GM13976 (cell line): ENCODE data around the gene DDOST.

Experiments
- DNase-seq: peaks from one replicate; pipeline ENCODE4 v3.0.0; 2012; ENCODE audit warnings: low spot score
- in situ Hi-C: fragments of 300-500 bp; cut with MboI; formaldehyde crosslinking; loops from one replicate; pipeline ENCODE4 v1.12.0; 2022; ENCODE audit warnings: low sequenced_read_pairs, mixed read lengths, inconsistent platforms; ENCODE audit not compliant: unreplicated experiment
- TF ChIP-seq, protein P1 (sequence below): IDR thresholded peaks from 2 replicates; pipeline ENCODE4 v1.5.1; 2012; ENCODE audit warnings: borderline replicate concordance, mild to moderate bottlenecking; ENCODE audit not compliant: insufficient read depth; ENCODE audit errors: extremely low read depth, missing control alignments, control extremely low read depth

DDOST gene

DNA sequence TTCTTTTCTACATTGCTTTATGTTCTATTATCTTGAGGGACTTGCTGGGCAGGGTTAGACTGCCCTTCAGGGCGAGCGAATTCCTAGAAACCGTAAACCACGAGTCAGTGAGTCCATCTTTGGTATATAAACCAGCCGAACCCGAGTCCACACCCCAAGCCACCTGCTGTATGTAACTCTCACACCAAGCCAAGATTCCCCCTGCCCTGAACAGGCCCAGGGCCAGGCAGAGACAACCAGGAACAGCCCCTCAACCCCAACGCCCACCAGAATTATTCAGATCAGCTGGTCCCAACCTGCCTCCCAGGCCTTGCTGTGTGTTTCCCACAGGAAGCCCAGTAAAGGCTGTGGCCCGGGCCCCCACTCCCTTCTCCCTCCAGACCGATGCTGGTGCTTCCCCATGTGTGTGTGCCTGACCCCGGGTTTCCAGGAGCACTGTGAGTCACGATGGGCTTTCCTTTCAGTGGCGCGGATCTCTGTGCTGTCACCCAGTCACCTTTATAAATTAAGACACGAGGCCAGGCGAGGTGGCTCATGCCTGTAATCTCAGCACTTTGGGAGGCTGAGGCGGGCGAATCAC is 39.6 kb upstream of the DDOST start:
- TF ChIP-seq, protein P1, sequence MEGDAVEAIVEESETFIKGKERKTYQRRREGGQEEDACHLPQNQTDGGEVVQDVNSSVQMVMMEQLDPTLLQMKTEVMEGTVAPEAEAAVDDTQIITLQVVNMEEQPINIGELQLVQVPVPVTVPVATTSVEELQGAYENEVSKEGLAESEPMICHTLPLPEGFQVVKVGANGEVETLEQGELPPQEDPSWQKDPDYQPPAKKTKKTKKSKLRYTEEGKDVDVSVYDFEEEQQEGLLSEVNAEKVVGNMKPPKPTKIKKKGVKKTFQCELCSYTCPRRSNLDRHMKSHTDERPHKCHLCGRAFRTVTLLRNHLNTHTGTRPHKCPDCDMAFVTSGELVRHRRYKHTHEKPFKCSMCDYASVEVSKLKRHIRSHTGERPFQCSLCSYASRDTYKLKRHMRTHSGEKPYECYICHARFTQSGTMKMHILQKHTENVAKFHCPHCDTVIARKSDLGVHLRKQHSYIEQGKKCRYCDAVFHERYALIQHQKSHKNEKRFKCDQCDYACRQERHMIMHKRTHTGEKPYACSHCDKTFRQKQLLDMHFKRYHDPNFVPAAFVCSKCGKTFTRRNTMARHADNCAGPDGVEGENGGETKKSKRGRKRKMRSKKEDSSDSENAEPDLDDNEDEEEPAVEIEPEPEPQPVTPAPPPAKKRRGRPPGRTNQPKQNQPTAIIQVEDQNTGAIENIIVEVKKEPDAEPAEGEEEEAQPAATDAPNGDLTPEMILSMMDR: no peak
- DNase-seq: no peak
- in situ Hi-C loops: no loop called here

DNA sequence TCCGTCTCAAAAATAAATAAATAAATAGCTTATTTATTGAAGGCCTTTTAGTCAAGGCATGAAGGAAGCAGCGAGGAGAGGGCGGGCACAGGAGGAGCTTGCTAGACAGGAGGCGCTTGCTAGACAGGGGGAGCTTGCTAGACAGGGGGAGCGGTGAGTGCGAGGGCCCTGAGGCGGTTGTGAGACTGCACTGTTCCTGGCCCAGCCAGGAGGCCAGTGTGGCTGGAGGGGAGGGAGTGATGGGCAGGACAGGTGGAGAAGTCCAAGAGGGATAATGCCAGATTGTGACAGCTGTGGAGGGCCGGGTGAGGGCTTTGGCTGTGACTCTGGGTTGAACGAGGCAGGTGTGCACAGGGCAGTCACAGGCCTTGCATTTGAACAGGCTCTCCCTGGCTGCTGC is 38.4 kb upstream of the DDOST start:
- in situ Hi-C loops: loop anchor here (10.0 kb wide), 1 partner anchor 495 kb away; no protein-coding TSS in a partner anchor
- TF ChIP-seq, protein P1: no peak
- no peak for DNase-seq

DNA sequence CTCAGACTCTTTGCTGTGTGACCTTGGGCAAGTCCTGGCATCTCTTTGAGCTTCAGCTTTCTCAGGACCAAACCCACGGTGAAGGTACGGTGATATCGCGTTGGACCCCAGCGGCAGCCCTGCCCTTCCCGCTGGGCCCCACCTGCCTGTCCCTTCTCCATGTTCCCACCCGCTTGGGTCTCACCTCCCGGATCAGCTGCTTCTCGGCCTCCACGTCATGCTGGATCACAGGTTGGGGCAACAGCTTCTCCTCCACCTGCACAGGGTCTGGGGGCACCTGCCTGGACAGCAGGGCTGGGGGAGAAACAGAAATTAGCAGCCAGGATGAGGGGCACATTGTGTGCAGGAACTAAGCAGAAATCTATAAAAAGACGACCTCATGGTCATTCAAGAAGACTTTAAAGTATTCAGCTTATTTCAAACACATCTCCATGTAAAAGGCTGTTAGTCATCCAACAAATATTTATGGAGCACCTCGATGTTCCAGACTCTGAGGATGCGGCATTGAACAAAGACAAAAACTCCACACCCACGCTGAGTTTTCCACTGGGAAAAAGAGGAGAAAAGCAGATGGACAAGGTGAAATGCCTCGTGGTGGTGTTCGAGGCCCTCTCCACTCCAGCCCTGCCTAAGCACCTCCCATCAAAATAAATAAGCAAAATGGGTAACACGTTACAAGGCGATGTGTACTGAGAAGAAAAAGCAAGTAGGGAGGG is 37.2 kb upstream of the DDOST start:
- in situ Hi-C loops: loop anchor here (10.0 kb wide), 1 partner anchor 496 kb away; no protein-coding TSS in a partner anchor
- no peak for DNase-seq
- TF ChIP-seq, protein P1: no peak

DNA sequence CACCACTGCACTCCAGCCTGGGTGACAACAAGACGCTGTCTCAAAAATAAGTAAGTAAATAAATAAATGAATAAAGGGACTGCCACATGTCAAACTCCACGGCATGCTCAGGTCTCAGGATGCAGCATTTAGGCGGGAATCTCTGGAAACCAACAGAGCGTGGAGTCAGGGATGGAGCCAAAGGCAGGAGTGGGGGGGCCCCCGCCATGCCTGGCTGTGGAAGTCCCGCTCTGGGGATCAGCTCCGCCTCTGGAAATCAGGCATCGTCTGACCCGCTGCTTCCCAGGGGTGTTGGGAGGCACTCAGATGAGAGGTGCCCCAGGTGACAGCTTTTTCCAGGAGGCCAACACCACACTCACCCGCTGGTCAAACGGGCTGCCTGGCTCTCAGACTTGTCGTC is 36.4 kb upstream of the DDOST start:
- in situ Hi-C loops: loop anchor here (10.0 kb wide), 1 partner anchor 497 kb away; no protein-coding TSS in a partner anchor
- TF ChIP-seq, protein P1: no peak
- DNase-seq: no peak

- TF ChIP-seq, protein P1: peak; percentile 91
- in situ Hi-C loops: loop anchor here (10.0 kb wide), 1 partner anchor 498 kb away; no protein-coding TSS in a partner anchor
- peak; percentile 93 for DNase-seq
Observed at GRCh38 chr1:20696397-20697333, 35.5 kb upstream of the DDOST start.

GRCh38 chr1:20695515-20695914 is 34.3 kb upstream of the DDOST start:
- TF ChIP-seq, protein P1: no peak
- DNase-seq: no peak
- in situ Hi-C loops: loop anchor here (10.0 kb wide), 1 partner anchor 499 kb away; no protein-coding TSS in a partner anchor
